H54 (cell line): ENCODE data around the gene STAMBP.

ENCODE experiments used
- DNase-seq: peaks from one replicate; pipeline ENCODE4 v3.0.0; 2011; ENCODE audit warnings: low spot score, mixed read lengths; ENCODE audit not compliant: insufficient read length
- FAIRE-seq: peaks from 3 replicates; lab custom pipeline; 2011; peaks lifted over from hg19 to GRCh38; lab: Jason Lieb, UNC
- POLR2A ChIP-seq: IDR thresholded peaks from 2 replicates; pipeline ENCODE4 v1.6.1; 2011; ENCODE audit warnings: low read depth, mild to moderate bottlenecking, low read length

Gene STAMBP

DNA sequence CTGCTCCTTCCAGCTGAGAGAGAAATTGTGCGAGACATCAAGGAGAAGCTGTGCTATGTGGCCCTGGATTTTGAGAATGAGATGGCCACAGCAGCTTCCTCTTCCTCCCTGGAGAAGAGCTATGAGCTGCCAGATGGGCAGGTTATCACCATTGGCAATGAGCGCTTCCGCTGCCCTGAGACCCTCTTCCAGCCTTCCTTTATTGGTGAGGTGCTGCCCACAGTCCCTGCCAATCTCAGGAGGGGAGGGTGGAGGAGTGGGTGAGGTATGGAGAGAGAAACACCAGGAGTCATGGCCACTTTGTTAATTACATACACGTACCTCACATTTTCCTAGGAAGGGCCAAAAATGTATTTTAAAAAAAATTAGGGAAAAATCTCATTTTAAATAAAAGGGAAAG, 85.9 kb downstream of the STAMBP start:
- no peak for FAIRE-seq
- no peak for TF ChIP-seq POLR2A
- no peak for DNase-seq

GRCh38 chr2:73915437-73915993, 86.8 kb downstream of the STAMBP start:
- no peak for DNase-seq
- no peak for TF ChIP-seq POLR2A
- FAIRE-seq, result no peak

DNA sequence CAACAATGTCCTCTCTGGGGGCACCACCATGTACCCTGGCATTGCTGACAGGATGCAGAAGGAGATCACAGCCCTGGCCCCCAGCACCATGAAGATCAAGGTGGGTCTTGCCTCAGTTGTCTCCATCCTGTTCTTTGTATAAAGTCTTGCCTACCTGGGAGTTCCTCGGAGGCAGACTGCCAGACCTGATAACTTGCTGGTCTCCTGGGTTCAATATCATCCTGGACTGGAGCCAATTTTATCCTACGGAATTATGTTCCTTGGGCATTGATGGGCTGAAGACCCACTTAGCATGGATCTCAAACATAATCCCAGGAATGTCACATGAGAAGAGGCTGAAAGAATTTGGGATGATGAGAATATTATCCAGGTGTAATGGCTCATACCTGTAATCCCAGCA, 87.9 kb downstream of the STAMBP start:
- no peak for DNase-seq
- FAIRE-seq, result no peak
- no peak for TF ChIP-seq POLR2A

DNA sequence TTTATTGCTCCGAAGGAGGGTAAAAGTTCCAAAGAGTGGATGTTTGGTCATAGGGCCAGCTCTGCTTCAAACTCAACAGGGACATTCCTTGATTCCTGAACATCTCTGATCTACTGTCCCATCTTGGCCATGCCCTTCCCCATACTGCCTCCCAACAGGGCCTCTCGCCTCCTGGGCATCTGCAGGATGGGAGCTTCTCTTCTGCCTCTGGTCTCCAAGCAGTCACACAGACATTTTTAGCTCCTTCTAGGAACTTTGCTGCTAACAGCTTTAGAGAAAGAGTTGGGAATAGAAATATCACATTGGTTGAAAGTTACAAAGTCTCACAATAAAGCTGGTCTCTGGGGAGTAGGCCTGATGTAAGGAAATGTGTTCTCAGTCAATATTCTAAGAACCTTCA, 88.5 kb downstream of the STAMBP start:
- DNase-seq (no peak), FAIRE-seq (no peak)
- no peak for TF ChIP-seq POLR2A

GRCh38 chr2:73917696-73918207, 89.0 kb downstream of the STAMBP start:
- DNase-seq, result no peak
- TF ChIP-seq POLR2A, result no peak
- FAIRE-seq, result no peak

- no peak for TF ChIP-seq POLR2A
- DNase-seq, result no peak
- FAIRE-seq, result no peak
Observed at GRCh38 chr2:73918856-73919255, 90.1 kb downstream of the STAMBP start.

- no peak for DNase-seq
- no peak for TF ChIP-seq POLR2A
- no peak for FAIRE-seq
Observed at GRCh38 chr2:73919596-73920228, 91.0 kb downstream of the STAMBP start.

GRCh38 chr2:73920577-73921545, 92.1 kb downstream of the STAMBP start:
- FAIRE-seq (no peak), DNase-seq (peak; percentile 31)
- no peak for TF ChIP-seq POLR2A

- no peak for FAIRE-seq
Observed at GRCh38 chr2:73921581-73921980, 92.8 kb downstream of the STAMBP start.

GRCh38 chr2:73922681-73923080, 93.9 kb downstream of the STAMBP start:
- no peak for DNase-seq
- no peak for FAIRE-seq
- TF ChIP-seq POLR2A, result no peak

More at GRCh38 chr2:73921581-73921980, 92.8 kb downstream of the STAMBP start:
- TF ChIP-seq POLR2A, result no peak
- DNase-seq, result no peak
